Endothelial cell of umbilical vein (primary cell): ENCODE measurements around the gene TRIM39. TPM values are rescaled to one million over a fixed set of nuclear protein-coding genes. Genes with fewer than 3 reads are reported as not detected.

Source experiments
- BruUV-seq: library from RNA; stranded (reverse); fragments of 400-500 nt; replicated peaks from 2 replicates; lab custom pipeline; 2021; lab: Mats Ljungman, UMichigan
- CTCF ChIA-PET: fragments of 300-600, 350-600 bp; sonication (Branson Sonifier 250); formaldehyde crosslinking; loops from one replicate; lab custom pipeline; 2021; ENCODE audit warnings: antibody characterized with exemption, inconsistent platforms; lab: Charles Lee
- POLR2A ChIA-PET: fragments of 300-600, 350-600 bp; sonication (Branson Sonifier 250); formaldehyde crosslinking; loops from one replicate; lab custom pipeline; 2021; ENCODE audit warnings: antibody characterized with exemption, inconsistent platforms; lab: Charles Lee
- DNase-seq: peaks from one replicate; pipeline ENCODE4 v3.0.0-alpha.2; 2011; ENCODE audit warnings: low read depth, low spot score
- FAIRE-seq: peaks from 2 replicates; lab custom pipeline; 2011; peaks lifted over from hg19 to GRCh38; lab: Jason Lieb, UNC
- H2AFZ ChIP-seq: 2 replicates; pipeline ENCODE4 v1.6.0; 2012; ENCODE audit warnings: low read depth, low read length, control low read depth, inconsistent platforms
- H3K27ac ChIP-seq: 2 replicates; pipeline ENCODE4 v1.5.1; 2011; ENCODE audit warnings: low read depth, mild to moderate bottlenecking, control low read depth, low read length, moderate library complexity; ENCODE audit not compliant: insufficient read depth
- H3K27me3 ChIP-seq, 2 experiments: 2 replicates each; pipeline versions ENCODE4 v1.6.0 to v1.6.1; 2011; ENCODE audit warnings: low read length in 2 of 2, mixed read lengths in 1 of 2; ENCODE audit not compliant: control insufficient read depth in 2 of 2, insufficient read depth in 2 of 2
- H3K36me3 ChIP-seq, 2 experiments: 2 replicates in 1 of 2; 3 replicates in 1 of 2; pipeline ENCODE4 v1.5.1; 2011; ENCODE audit warnings: low read length in 2 of 2, mild to moderate bottlenecking in 1 of 2, moderate library complexity in 1 of 2; ENCODE audit not compliant: control insufficient read depth in 2 of 2, insufficient read depth in 2 of 2; ENCODE audit errors: extremely low read depth in 1 of 2
- H3K4me1 ChIP-seq: 3 replicates; pipeline ENCODE4 v1.5.1; 2011; ENCODE audit warnings: mild to moderate bottlenecking, low read length; ENCODE audit not compliant: control insufficient read depth, insufficient read depth; ENCODE audit errors: extremely low read depth
- H3K4me2 ChIP-seq: 2 replicates; pipeline ENCODE4 v1.6.1; 2011; ENCODE audit warnings: low read length, control low read depth, mixed read lengths; ENCODE audit not compliant: insufficient read depth
- H3K4me3 ChIP-seq, 3 experiments: fragments of 200-600 bp in 1 of 3; sonication (generic), shearing (Covaris generic) in 1 of 3; replicated peaks in 1 of 3; 2 replicates each; pipeline ENCODE4 v1.5.1; 2011 to 2016; ENCODE audit warnings: control low read depth in 3 of 3, low read length in 3 of 3, mild to moderate bottlenecking in 2 of 3, inconsistent platforms in 1 of 3, low read depth in 1 of 3, moderate library complexity in 1 of 3; ENCODE audit not compliant: insufficient read depth in 1 of 3
- H3K79me2 ChIP-seq: 2 replicates; pipeline ENCODE4 v1.6.0; 2012; ENCODE audit warnings: low read length, inconsistent platforms; ENCODE audit not compliant: control insufficient read depth, insufficient read depth
- H3K9ac ChIP-seq: replicated peaks from 2 replicates; pipeline ENCODE3; 2011; ENCODE audit warnings: low read length, control low read depth; ENCODE audit not compliant: insufficient read depth; ENCODE audit errors: extremely low read depth
- H3K9me1 ChIP-seq: replicated peaks from 3 replicates; pipeline ENCODE4 v1.6.0; 2011; ENCODE audit warnings: mild to moderate bottlenecking, low read length; ENCODE audit not compliant: control insufficient read depth, insufficient read depth; ENCODE audit errors: extremely low read depth
- H3K9me3 ChIP-seq: replicated peaks from 2 replicates; pipeline ENCODE4 v1.5.1; 2012; ENCODE audit warnings: low read length, inconsistent platforms; ENCODE audit not compliant: control insufficient read depth, insufficient read depth
- H4K20me1 ChIP-seq: replicated peaks from 2 replicates; pipeline ENCODE3; 2011; ENCODE audit warnings: mild to moderate bottlenecking, low read length; ENCODE audit not compliant: control insufficient read depth, insufficient read depth; ENCODE audit errors: extremely low read depth
- CTCF ChIP-seq, 2 donors: IDR thresholded peaks; 1 replicate in 1 of 2; 2 replicates in 1 of 2; pipeline ENCODE4 v1.5.1; 2011; ENCODE audit warnings: low read length in 2 of 2, mild to moderate bottlenecking in 2 of 2, moderate library complexity in 2 of 2, control low read depth in 1 of 2, inconsistent platforms in 1 of 2, low read depth in 1 of 2; ENCODE audit not compliant: insufficient read depth in 1 of 2; ENCODE audit errors: extremely low read depth in 1 of 2
- FOS ChIP-seq: IDR thresholded peaks from 2 replicates; pipeline ENCODE4 v1.6.1; 2011; ENCODE audit warnings: mild to moderate bottlenecking, low read length, moderate library complexity, borderline replicate concordance; ENCODE audit not compliant: insufficient read depth
- JUN ChIP-seq: IDR thresholded peaks from 2 replicates; pipeline ENCODE4 v1.6.1; 2011; ENCODE audit warnings: borderline replicate concordance, low read depth; ENCODE audit not compliant: insufficient read length, insufficient read depth
- dilution Hi-C: fragments of 300-500 bp; cut with MboI; formaldehyde crosslinking; loops from one replicate; pipeline ENCODE4 v1.15.0; 2019; ENCODE audit warnings: low sequenced_read_pairs; ENCODE audit not compliant: extremely low pct_ligation_motif_present
- intact Hi-C: fragments of 100-400 bp; cut with micrococcal nuclease; formaldehyde crosslinking; loops from one replicate; pipeline ENCODE4 v1.10.0; 2022
- polyA plus RNA-seq, 4 experiments: library from polyadenylated mRNA; depleted of rRNA in 3 of 4; stranded (reverse) in 3 of 4; unstranded in 1 of 4; fragments of >200 nt; gene quantifications; 2 replicates each; pipeline versions ENCODE4 v1.2.1 to v1.2.3, GENCODE V29; 2011 to 2012; ENCODE audit warnings: missing spikeins in 1 of 4
- total RNA-seq: library from RNA; stranded (reverse); gene quantifications from 2 replicates; pipeline ENCODE4 v1.2.3, GENCODE V29; 2021
- TF ChIP-seq, protein P1 (sequence below): IDR thresholded peaks from 2 replicates; pipeline ENCODE4 v1.6.1; 2011; ENCODE audit not compliant: insufficient read depth, insufficient read length

TRIM39 gene
- total and polyA plus RNA-seq, 2 donors (not counting 3 experiments of a cell fraction or from before 2014, with no cell fraction given) = 5.6 to 13.1 TPM

GRCh38 chr6:30323806-30324205, 2.9 kb upstream of the TRIM39 start:
- Histone ChIP-seq H3K36me3 (no peaks in the 10 kb centered on the region), H3K4me1 (peaks cover 24% of the 10 kb centered on the region), H3K79me2 (peaks cover 70% of the 10 kb centered on the region), H3K9me1 (no peaks in the 10 kb centered on the region), H3K9me3 (no peaks in the 10 kb centered on the region), H3K27ac (no peak overlapping the region), H3K9ac (no peak overlapping the region), H2AFZ (no peak overlapping the region), H3K4me3 (no peak overlapping the region), H3K4me2 (no peak overlapping the region), H3K27me3 (no peaks in the 10 kb centered on the region), H4K20me1 (peaks cover 6% of the 10 kb centered on the region)
- BruUV-seq = no TSS peak
- POLR2A ChIA-PET = no interaction called here
- FAIRE-seq (no peak), DNase-seq (no peak)
- TF ChIP-seq JUN = no peak
- TF ChIP-seq CTCF (IDR thresholded peaks at IDR 0.05; ENCODE audit: extremely low read depth in 1 of 2, insufficient read depth in 1 of 2, low read depth in 1 of 2, low read length in 2 of 2) = no peak
- TF ChIP-seq, protein P1, sequence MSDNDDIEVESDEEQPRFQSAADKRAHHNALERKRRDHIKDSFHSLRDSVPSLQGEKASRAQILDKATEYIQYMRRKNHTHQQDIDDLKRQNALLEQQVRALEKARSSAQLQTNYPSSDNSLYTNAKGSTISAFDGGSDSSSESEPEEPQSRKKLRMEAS = no peak
- no peak for TF ChIP-seq FOS
- dilution Hi-C loops (no loop called here), intact Hi-C loops (no loop called here)
- CTCF ChIA-PET = interaction anchor here (1.0 kb wide), 1 partner anchor 91 kb away, joined by 3 read pairs; no protein-coding TSS in a partner anchor
